Activated effector memory CD4-positive, alpha-beta T cell treated with Interleukin-2 at 50 U/mL for 16 hours (primary cell): ENCODE measurements around the gene TMEM132D.

Source experiments
- DNase-seq: peaks from one replicate; pipeline ENCODE4 v3.0.0-alpha.2; 2020

Gene TMEM132D

GRCh38 chr12:129025055-129025454 lies 878.8 kb downstream of the TMEM132D start:
- no peak for DNase-seq
